Trophoblast cell (in vitro differentiated cells and primary cell): ENCODE measurements around the gene UGT1A8.
"Not testable (repeated sequence)": the region's sequence is repeated elsewhere in the genome, so short reads cannot be mapped to it uniquely, and the experiment has no call there.

Experiments
- DNase-seq, 2 donors: peaks; one replicate each; pipeline ENCODE4 v3.0.0-alpha.2; 2016
- H2AFZ ChIP-seq: 2 replicates; pipeline ENCODE4 v1.6.1; 2013; ENCODE audit warnings: low read length, moderate library complexity, mild to moderate bottlenecking; ENCODE audit not compliant: insufficient read depth, poor library complexity
- H2AK5ac ChIP-seq: 2 replicates; pipeline ENCODE4 v1.6.1; 2013; ENCODE audit warnings: mild to moderate bottlenecking, low read length
- H2BK120ac ChIP-seq: 2 replicates; pipeline ENCODE4 v1.6.1; 2013; ENCODE audit warnings: low read length, mild to moderate bottlenecking, moderate library complexity; ENCODE audit not compliant: insufficient read depth, poor library complexity
- H2BK12ac ChIP-seq: 2 replicates; pipeline ENCODE4 v1.6.1; 2013; ENCODE audit warnings: mild to moderate bottlenecking, low read length, moderate library complexity
- H2BK5ac ChIP-seq: 2 replicates; pipeline ENCODE4 v1.6.1; 2013; ENCODE audit warnings: low read length, low read depth, moderate library complexity, mild to moderate bottlenecking; ENCODE audit not compliant: poor library complexity
- H3K14ac ChIP-seq: 2 replicates; pipeline ENCODE4 v1.6.1; 2013; ENCODE audit warnings: mild to moderate bottlenecking, low read length
- H3K18ac ChIP-seq: 2 replicates; pipeline ENCODE4 v1.6.1; 2013; ENCODE audit warnings: mild to moderate bottlenecking, low read length
- H3K23ac ChIP-seq: 2 replicates; pipeline ENCODE4 v1.6.1; 2013; ENCODE audit warnings: low read length
- H3K27ac ChIP-seq: 2 replicates; pipeline ENCODE4 v1.5.1; 2013; ENCODE audit warnings: low read depth, mild to moderate bottlenecking, inconsistent platforms, low read length, moderate library complexity
- H3K27me3 ChIP-seq: 2 replicates; pipeline ENCODE4 v1.6.1; 2013; ENCODE audit warnings: inconsistent platforms, mild to moderate bottlenecking, low read length, moderate library complexity; ENCODE audit not compliant: insufficient read depth
- H3K36me3 ChIP-seq, 2 experiments: 1 replicate in 1 of 2; 2 replicates in 1 of 2; pipeline ENCODE4 v1.6.1; 2013; ENCODE audit warnings: low read length in 2 of 2, mild to moderate bottlenecking in 2 of 2, moderate library complexity in 1 of 2; ENCODE audit not compliant: insufficient read depth in 2 of 2, control insufficient read depth in 1 of 2
- H3K4ac ChIP-seq: 2 replicates; pipeline ENCODE4 v1.6.1; 2013; ENCODE audit warnings: low read depth, mild to moderate bottlenecking, low read length, moderate library complexity
- H3K4me1 ChIP-seq, 2 experiments: 1 replicate in 1 of 2; 2 replicates in 1 of 2; pipeline ENCODE4 v1.6.1; 2013; ENCODE audit warnings: low read length in 2 of 2, mild to moderate bottlenecking in 2 of 2, moderate library complexity in 1 of 2; ENCODE audit not compliant: insufficient read depth in 2 of 2, control insufficient read depth in 1 of 2
- H3K4me2 ChIP-seq: 2 replicates; pipeline ENCODE4 v1.6.1; 2013; ENCODE audit warnings: inconsistent platforms, mild to moderate bottlenecking, low read length, moderate library complexity
- H3K4me3 ChIP-seq: 2 replicates; pipeline ENCODE4 v1.5.1; 2013; ENCODE audit warnings: mild to moderate bottlenecking, low read depth, low read length, inconsistent platforms
- H3K79me1 ChIP-seq: one replicate; pipeline ENCODE4 v1.6.1; 2013; ENCODE audit warnings: low read length
- H3K79me2 ChIP-seq: 2 replicates; pipeline ENCODE4 v1.6.1; 2013; ENCODE audit warnings: low read length, mild to moderate bottlenecking; ENCODE audit not compliant: control insufficient read depth, insufficient read depth, poor library complexity
- H3K9ac ChIP-seq: 2 replicates; pipeline ENCODE4 v1.6.1; 2013; ENCODE audit warnings: mild to moderate bottlenecking, low read length
- H3K9me3 ChIP-seq: 2 replicates; pipeline ENCODE4 v1.6.1; 2013; ENCODE audit warnings: low read depth, mild to moderate bottlenecking, control low read depth, inconsistent platforms, low read length; ENCODE audit not compliant: insufficient read depth
- H4K12ac ChIP-seq: 2 replicates; pipeline ENCODE4 v1.6.1; 2013; ENCODE audit warnings: low read depth, mild to moderate bottlenecking, low read length, moderate library complexity
- H4K8ac ChIP-seq: 2 replicates; pipeline ENCODE4 v1.6.1; 2013; ENCODE audit warnings: low read depth, mild to moderate bottlenecking, low read length, moderate library complexity
- H4K91ac ChIP-seq: one replicate; pipeline ENCODE4 v1.6.1; 2013; ENCODE audit warnings: low read depth, mild to moderate bottlenecking, low read length, moderate library complexity
- WGBS: extraction: QIAGEN DNeasy Blood & Tissue Kit; methylation state at CpG from one replicate; pipeline ENCODE4 v1.1.7; 2013; ENCODE audit warnings: missing lambda C conversion rate; ENCODE audit not compliant: insufficient read length, insufficient coverage; ENCODE audit errors: extremely low coverage; 5-methylcytosine and 5-hydroxymethylcytosine counted together

Gene UGT1A8

GRCh38 chr2:233654501-233654900 lies 37.1 kb downstream of the UGT1A8 start:
- Histone ChIP-seq H3K27ac (no peak overlapping the region), H3K27me3 (no peaks in the 10 kb centered on the region), H3K14ac (no peak overlapping the region), H3K79me2 (no peaks in the 10 kb centered on the region), H3K4me2 (no peak overlapping the region), H3K9me3 (no peaks in the 10 kb centered on the region), H3K9ac (no peak overlapping the region), H2BK12ac (no peak overlapping the region), H2BK5ac (no peak overlapping the region), H3K4me3 (no peak overlapping the region), H2AFZ (no peak overlapping the region), H2BK120ac (no peak overlapping the region), H4K12ac (no peak overlapping the region), H3K36me3 (no peaks in the 10 kb centered on the region), H3K18ac (no peak overlapping the region), H3K4ac (no peak overlapping the region), H4K91ac (no peak overlapping the region), H2AK5ac (no peak overlapping the region), H3K4me1 (no peaks in the 10 kb centered on the region), H4K8ac (no peak overlapping the region), H3K23ac (no peak overlapping the region), H3K79me1 (no peaks in the 10 kb centered on the region)
- no peak for DNase-seq
- WGBS, result no CpG with 5 or more reads among the region's 6 CpGs

DNA sequence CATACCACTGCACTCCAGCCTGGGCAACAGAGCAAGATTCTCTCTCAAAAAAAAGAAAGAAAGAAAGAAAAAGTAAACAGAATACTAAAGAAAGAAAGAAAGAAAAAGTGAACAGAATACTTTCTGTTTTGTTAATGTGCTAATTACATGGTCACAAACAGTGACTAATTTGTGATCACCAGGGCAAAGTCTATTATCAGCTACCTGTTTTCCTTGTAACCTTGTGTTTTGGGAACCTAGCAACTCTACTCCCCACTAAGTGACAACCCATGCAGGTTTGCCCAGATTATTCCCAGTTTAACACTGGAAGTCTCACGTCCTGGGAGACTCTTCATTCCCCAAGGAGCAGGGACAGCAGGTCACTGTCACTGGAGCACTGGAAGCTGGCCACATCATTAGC lies 37.6 kb downstream of the UGT1A8 start:
- Histone ChIP-seq H3K36me3 (no peaks in the 10 kb centered on the region), H2BK120ac (no peak overlapping the region), H3K79me2 (no peaks in the 10 kb centered on the region), H3K4me3 (no peak overlapping the region), H2BK5ac (no peak overlapping the region), H3K27me3 (no peaks in the 10 kb centered on the region), H4K8ac (no peak overlapping the region), H3K18ac (no peak overlapping the region), H3K9ac (no peak overlapping the region), H3K4me1 (no peaks in the 10 kb centered on the region), H3K14ac (no peak overlapping the region), H4K12ac (no peak overlapping the region), H4K91ac (no peak overlapping the region), H3K4me2 (no peak overlapping the region), H2BK12ac (no peak overlapping the region), H3K23ac (no peak overlapping the region), H3K9me3 (no peaks in the 10 kb centered on the region), H2AFZ (no peak overlapping the region), H3K27ac (no peak overlapping the region), H2AK5ac (no peak overlapping the region), H3K4ac (no peak overlapping the region), H3K79me1 (no peaks in the 10 kb centered on the region)
- DNase-seq, result no peak
- WGBS, result no CpG with 5 or more reads among the region's 1 CpG

DNA sequence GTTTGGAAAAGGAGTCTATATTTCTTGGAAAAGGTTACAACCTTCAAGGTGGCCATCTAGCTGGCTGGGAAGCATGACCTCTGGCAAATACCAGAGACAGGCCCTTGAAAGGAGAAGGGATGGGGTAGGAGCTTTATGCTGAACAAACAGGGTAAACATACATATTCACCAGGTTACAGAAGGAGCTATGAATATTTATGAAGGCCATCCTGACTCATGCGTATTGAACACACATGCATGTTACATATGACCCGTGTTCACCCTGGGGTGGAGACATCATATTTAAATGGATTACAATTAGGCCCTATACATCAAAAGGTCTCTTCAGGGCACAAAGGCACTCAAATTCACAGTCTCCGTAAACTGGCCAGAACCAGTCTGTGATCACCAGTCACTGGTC lies 38.5 kb downstream of the UGT1A8 start:
- not testable (repeated sequence) for H4K12ac ChIP-seq, H3K14ac ChIP-seq, H2BK12ac ChIP-seq, H2BK5ac ChIP-seq, H3K4me1 ChIP-seq, H3K9ac ChIP-seq, DNase-seq, H4K91ac ChIP-seq, H2BK120ac ChIP-seq, H3K18ac ChIP-seq, H3K27ac ChIP-seq, H2AK5ac ChIP-seq, H3K23ac ChIP-seq, H3K4me2 ChIP-seq, H3K79me2 ChIP-seq, H3K27me3 ChIP-seq, H3K36me3 ChIP-seq, H3K4me3 ChIP-seq, H3K4ac ChIP-seq, H2AFZ ChIP-seq, H4K8ac ChIP-seq, H3K79me1 ChIP-seq, H3K9me3 ChIP-seq
- WGBS, result no CpG with 5 or more reads among the region's 3 CpGs

DNA sequence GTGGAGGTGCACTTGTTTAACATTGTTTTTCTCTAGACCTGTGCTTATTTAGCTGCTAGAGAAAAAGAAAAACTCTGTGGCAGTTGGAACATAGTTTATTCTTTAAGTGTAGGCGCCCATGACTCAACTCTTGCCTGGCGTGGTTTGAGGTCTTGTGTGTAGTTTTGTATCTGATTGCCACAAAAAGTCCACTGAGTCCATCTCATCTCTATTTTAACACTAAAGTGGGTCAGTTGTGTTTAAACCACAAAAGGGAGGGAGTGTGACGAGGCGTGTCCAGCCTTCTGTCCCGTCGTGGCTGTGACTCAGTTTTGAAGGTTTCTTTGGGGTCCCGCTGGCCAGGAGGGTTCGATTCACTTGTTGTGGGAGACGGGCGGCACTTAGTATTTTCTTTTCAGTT lies 39.0 kb downstream of the UGT1A8 start:
- no peak overlapping the region for H2BK120ac ChIP-seq
- H4K12ac ChIP-seq, result no peak overlapping the region
- H2BK12ac ChIP-seq, result no peak overlapping the region
- no peaks in the 10 kb centered on the region for H3K79me2 ChIP-seq
- H2AK5ac ChIP-seq, result no peak overlapping the region
- no peak overlapping the region for H3K18ac ChIP-seq
- no CpG with 5 or more reads among the region's 10 CpGs for WGBS
- H3K9ac ChIP-seq, result no peak overlapping the region
- no peaks in the 10 kb centered on the region for H3K4me1 ChIP-seq
- no peak overlapping the region for H3K23ac ChIP-seq
- no peak overlapping the region for H3K4me2 ChIP-seq
- no peak overlapping the region for H3K27ac ChIP-seq
- no peak overlapping the region for H2AFZ ChIP-seq
- H3K36me3 ChIP-seq, result no peaks in the 10 kb centered on the region
- no peak overlapping the region for H2BK5ac ChIP-seq
- no peak overlapping the region for H3K14ac ChIP-seq
- no peak overlapping the region for H3K4ac ChIP-seq
- H3K79me1 ChIP-seq, result no peaks in the 10 kb centered on the region
- no peak for DNase-seq
- no peaks in the 10 kb centered on the region for H3K27me3 ChIP-seq
- H4K8ac ChIP-seq, result no peak overlapping the region
- no peak overlapping the region for H4K91ac ChIP-seq
- H3K9me3 ChIP-seq, result no peaks in the 10 kb centered on the region
- no peak overlapping the region for H3K4me3 ChIP-seq

- no peak overlapping the region for H3K4me3 ChIP-seq
- no peak overlapping the region for H4K12ac ChIP-seq
- H2BK5ac ChIP-seq, result no peak overlapping the region
- DNase-seq, result no peak
- H3K4me1 ChIP-seq, result no peaks in the 10 kb centered on the region
- no peak overlapping the region for H4K8ac ChIP-seq
- no peak overlapping the region for H3K23ac ChIP-seq
- H3K27me3 ChIP-seq, result no peaks in the 10 kb centered on the region
- no peaks in the 10 kb centered on the region for H3K36me3 ChIP-seq
- no peak overlapping the region for H3K27ac ChIP-seq
- no peak overlapping the region for H2AK5ac ChIP-seq
- no peak overlapping the region for H3K4ac ChIP-seq
- no peak overlapping the region for H3K14ac ChIP-seq
- no peak overlapping the region for H2BK120ac ChIP-seq
- no peaks in the 10 kb centered on the region for H3K79me1 ChIP-seq
- no peaks in the 10 kb centered on the region for H3K9me3 ChIP-seq
- H3K79me2 ChIP-seq, result no peaks in the 10 kb centered on the region
- H3K9ac ChIP-seq, result no peak overlapping the region
- no peak overlapping the region for H2AFZ ChIP-seq
- no peak overlapping the region for H3K4me2 ChIP-seq
- H2BK12ac ChIP-seq, result no peak overlapping the region
- H4K91ac ChIP-seq, result no peak overlapping the region
- H3K18ac ChIP-seq, result no peak overlapping the region
Observed at GRCh38 chr2:233658610-233659009, 41.2 kb downstream of the UGT1A8 start.
